ENCODE results near the gene IFI6.
"Not testable (repeated sequence)": the region's sequence is repeated elsewhere in the genome, so short reads cannot be mapped to it uniquely, and the experiment has no call there.

Gene IFI6, protein sequence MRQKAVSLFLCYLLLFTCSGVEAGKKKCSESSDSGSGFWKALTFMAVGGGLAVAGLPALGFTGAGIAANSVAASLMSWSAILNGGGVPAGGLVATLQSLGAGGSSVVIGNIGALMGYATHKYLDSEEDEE

GRCh38 chr1:27671964-27672749 lies at the start of gene IFI6:
TSS of gene IFI6 (minus strand) at chr1:27672192. CDS start at chr1:27669314, 2,878 bp downstream.
- in situ Hi-C loops (cut with MboI; ENCODE audit: low sequenced_read_pairs): no loop called here

DNA sequence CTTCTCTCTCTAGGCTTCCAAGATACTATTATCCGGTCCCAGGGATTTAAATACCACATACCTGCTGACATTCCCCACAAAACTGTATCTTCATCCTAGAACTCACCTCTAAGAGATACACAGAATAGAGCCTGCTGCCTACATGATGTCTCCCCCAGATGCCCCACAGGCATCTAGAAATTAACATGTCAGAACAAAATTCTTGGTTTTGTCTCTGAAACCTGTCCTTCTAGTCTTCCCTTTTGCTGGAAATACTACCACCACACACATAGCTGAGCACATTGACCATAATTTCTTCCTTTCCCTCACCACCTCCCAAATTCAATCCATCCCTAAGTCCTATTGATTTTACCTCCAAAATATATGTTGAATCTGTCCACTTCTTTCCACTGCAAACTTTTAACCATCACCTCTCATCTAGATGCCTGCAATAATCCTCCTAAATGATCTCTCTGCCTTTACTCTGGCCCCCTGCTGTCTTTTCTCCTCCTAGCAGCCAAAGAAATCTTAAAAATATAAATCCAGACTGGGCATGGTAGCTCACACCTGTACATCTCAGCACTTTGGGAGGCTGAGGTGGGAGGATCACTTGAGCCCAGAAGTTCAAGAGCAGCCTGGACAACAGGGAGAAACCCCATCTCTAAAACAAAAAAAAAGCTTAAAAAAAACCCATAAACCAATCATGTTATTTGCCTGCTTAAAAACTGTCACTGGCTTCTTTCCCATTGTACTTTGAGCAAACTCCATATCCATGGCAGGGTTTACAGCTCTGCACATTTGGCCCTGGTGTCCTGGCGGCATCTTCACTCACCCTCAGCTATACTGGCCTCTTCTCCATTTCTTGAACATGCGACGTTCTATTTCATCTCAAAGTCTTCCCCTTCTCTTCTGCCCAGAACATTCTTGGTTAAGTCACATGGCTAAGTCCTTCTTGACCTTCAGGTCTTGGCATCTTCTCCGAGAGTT lies 47.6 kb upstream of the IFI6 start:
- in situ Hi-C loops (cut with MboI; ENCODE audit: low sequenced_read_pairs): no loop called here

DNA sequence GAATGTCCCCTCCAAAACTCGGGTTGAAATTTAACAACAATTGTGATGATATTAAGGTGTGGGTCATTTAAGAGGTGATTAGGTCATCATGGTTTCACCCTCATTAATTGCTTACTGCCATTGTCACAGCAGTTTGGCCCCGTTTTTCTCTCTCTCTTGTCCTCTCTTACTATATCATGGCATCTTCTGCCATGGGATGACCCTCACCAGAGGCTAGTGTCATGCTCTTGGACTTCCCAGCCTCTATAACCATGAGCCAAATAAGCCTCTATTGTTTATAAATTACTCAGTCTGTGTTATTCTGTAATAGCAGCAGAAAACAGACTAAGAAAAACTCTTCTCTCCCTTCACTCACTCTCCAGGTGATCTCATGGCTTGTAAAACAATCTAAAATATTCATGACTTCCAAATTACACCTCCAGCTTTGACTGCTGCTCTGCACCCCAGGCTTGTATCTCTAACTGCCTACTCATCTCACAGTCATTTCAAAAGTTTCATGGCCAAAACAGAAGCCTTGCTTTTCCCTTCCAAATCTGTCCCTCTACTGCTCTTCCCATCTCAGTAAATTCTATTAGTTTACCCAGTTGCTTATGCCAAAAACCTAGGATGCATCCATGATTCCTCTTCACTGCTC lies 44.4 kb upstream of the IFI6 start:
- in situ Hi-C loops (cut with MboI; ENCODE audit: low sequenced_read_pairs): no loop called here

DNA sequence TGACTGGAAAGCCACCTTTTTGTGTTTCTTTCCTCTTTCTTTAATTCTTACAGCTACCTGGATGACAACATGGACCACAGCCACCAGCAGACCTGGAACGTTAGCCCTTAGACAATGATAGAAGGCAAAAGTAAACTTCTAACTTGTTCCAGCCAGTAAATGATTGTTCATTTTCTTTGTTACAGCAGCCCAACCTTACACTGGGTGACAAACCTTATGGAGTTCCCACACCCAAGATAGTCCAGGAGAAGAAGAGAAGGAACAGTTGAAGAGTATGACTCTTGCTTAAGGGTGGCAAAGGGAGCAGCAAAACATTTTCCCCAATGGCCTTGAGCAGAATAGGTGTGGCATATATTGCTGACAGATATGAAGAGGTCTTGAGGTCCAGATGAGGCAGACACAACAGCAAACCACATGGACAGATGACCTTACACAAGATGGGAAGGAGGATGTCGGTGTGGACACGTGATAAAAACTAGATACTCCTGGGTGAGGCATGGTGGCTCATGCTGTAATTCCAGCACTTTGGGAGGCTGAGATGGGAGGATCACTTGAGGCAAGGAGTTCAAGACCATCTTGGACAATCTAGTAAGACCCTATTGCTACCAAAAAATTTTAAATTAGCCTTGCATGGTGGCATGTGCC lies 42.0 kb upstream of the IFI6 start:
- in situ Hi-C loops (cut with MboI; ENCODE audit: low sequenced_read_pairs): no loop called here

DNA sequence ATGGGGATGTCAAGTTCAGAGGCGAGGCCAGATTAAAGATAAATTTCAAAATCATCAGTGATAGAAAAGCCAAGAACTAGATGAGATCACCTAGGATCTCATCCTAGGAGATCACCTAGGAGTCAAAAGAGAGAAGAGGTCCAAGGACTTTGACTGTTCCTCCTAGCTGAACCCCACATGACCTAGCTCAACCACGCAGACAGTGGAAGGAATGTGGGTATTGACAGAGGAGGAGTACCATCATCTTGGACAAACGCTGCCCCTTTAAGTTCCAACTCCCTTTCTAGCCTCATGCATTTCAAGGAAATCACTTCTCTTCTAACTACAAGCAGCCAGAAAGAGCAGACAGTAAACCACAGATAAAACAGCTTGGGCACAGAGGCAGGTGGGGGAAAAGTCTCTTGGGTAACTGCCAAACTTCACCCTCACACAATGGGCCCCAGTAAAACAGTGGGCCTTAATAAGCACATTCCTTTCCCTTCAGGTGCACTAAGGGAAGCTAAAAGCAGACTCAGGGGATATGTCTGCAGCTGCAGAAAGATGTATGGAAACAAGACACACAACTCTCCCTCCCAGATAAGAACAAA lies 41.2 kb upstream of the IFI6 start:
- in situ Hi-C loops (cut with MboI; ENCODE audit: low sequenced_read_pairs): no loop called here

- in situ Hi-C loops (cut with MboI; ENCODE audit: low sequenced_read_pairs): no loop called here
Measured at GRCh38 chr1:27710574-27710973, 38.6 kb upstream of the IFI6 start.

DNA sequence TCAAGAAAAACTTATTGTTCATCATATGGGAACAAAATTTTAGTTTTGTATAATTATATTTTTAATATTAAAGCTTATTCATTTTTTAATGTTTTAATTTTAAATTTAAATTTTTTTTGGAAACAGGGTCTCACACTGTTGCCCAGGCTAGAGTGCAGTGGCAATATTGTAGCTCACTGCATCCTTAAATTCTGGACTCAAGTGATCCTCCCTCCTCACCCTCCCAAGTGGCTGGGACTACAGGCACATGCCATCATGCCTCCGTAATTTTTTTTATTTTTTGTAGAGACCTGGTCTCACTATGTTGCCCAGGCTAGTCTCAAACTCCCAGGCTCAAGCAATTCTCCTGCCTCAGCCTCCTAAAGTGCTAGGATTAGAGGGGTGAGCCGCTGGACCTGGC lies 33.6 kb upstream of the IFI6 start:
- in situ Hi-C loops (cut with MboI; ENCODE audit: low sequenced_read_pairs): no loop called here

DNA sequence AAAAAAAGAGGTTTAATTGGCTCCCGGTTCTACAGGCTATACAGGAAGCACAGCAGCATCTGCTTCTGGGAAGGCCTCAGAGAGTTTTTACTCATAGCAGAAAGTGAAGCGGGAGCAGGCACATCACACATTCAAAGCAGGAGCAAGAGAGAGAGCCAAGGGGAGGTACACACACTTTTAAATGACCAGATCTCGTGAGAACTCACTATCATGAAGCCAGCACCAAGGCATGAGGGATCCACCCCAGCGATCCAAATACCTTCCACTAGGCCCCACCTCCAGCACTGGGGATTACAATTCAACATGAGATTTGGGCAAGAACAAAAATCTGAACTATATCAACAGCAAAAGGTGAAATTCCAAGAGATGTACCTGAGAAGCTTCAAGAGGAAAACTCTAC lies 33.0 kb upstream of the IFI6 start:
- in situ Hi-C loops (cut with MboI; ENCODE audit: low sequenced_read_pairs): no loop called here

DNA sequence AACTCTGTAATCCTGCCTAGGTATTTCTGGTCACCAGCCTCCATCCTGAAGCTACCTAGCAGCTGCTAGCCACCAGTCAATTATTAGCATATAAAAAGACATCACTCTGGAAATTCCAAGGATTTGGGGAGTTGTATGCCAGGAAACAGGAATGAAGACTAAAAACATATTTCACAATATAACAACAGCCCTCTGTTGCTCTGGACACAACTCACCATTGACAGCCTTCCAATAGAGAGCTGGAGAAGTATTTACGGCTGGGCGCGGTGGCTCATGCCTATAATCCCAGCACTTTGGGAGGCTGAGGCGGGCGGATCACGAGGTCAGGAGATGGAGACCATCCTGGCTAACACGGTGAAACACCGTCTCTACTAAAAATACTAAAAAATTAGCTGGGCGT lies 24.8 kb upstream of the IFI6 start:
- in situ Hi-C loops (cut with MboI; ENCODE audit: low sequenced_read_pairs): not testable (repeated sequence)

- in situ Hi-C loops (cut with MboI; ENCODE audit: low sequenced_read_pairs): no loop called here
Measured at GRCh38 chr1:27690183-27690582, 18.2 kb upstream of the IFI6 start.

DNA sequence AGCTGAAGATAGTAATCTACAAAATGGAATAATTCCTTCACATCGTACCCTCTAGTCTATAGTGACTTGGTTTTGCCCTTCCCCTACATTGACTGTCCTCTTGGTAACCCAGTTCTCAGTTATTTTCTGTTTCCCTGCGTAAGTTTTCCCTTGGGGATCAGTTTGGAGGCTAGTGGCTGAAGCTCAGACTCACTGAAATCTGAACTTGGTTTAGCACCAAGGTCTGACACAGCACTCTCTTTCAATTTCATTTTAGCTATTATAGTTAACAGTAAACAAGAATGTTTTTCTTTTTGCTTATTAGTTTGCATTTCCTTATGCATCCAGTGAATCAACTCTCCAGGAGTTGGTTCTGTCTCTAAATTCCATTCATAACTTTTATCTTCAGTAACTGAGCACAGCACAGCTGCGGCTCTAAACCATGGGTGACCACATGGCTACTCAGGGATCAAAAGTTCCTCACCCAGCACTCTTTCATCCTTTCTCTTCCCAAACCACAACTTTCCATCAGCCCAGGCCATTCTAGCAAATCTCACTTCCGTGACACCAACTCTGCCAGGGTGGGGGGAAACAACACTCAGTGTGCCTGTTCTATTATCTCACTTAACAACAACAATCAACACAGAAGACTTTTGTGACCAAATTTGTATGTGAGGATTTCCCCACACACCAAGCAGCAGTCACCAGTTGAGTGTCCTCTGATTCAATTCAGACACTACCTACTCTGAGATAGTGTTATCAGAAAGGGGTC lies 17.6 kb upstream of the IFI6 start:
- in situ Hi-C loops (cut with MboI; ENCODE audit: low sequenced_read_pairs): no loop called here

DNA sequence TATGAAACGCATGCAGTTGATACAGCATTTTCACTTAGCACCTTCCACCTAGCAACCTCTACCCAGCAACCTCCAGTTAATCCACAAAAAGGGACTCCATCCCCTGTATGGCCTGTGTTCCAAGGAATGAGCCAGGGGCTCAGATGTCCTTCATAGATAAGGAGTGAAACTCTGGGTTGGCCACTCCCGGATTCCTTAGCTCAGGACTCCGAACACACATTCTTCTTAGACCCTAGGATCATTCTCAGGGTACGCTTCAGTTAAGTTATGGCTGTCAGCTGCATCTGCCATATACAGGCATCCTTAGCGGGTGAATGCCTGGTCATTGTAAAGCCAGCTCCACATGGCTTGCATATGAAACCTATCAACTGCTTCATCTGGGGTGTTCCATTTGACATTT lies 15.9 kb upstream of the IFI6 start:
- in situ Hi-C loops (cut with MboI; ENCODE audit: low sequenced_read_pairs): no loop called here

DNA sequence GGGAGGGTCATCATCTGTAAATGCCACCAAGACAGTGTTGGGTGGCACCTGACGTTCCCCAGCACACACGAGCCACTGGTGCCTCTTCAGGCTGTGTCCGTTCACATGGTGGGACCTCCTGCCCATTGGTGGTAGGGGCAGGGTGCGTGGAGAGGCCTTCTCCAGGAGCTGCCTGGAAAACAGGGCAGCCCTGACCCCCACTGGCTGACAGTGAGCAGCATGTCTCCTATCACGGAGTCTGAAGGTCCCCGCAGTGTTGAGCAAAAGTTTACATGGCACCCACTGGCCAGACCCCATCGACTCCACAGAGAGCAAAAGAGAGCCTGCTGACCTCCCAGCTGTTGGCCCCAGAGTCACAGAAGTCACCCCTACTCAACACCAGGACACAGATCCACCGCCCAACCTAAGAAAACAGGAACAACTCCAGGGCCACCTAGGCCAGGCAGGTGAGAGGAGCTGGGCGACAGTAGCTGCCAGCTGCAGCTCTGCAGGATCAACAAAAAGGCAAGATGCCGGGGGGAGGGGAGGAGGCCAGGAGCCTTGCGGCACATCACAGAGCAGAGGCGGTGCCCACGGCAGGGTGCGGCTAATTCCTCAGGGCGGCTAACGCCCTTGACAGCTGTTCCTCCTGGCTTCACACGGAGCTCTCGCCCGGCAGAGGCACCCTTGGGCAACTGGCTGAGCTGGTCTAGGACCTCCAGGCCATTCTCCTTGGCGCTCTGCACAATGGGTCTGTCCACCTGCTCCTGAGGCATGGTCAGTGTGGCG lies 14.4 kb upstream of the IFI6 start:
- in situ Hi-C loops (cut with MboI; ENCODE audit: low sequenced_read_pairs): no loop called here

GRCh38 chr1:27684176-27684575 lies 12.2 kb upstream of the IFI6 start:
- in situ Hi-C loops (cut with MboI; ENCODE audit: low sequenced_read_pairs): no loop called here

DNA sequence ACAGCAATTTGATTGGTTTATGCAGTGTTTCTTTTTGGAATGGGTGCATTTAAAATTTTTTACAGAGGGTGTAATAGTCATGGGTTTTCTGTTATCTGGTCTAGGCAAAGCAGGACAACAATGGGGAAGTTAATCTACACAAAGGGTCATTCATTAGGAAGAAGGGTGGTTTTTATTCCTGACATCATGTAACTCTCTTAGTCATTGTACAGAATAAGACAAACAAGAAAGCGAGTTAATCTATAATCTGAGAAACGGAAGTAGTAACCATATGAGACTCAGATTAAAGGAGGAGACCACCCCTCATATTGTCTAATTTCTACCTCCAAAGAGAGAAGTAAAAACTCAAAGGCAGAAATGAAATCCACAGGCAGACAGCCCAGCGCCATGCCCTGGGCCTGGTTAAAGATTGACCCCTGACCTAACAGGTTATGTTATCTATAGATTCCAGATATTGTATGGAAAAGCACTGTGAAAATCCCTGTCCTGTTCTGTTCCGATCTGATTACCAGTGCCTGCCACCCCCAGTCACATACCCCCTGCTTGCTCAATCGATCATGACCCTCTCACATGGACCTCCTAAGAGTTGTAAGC lies 10.5 kb upstream of the IFI6 start:
- in situ Hi-C loops (cut with MboI; ENCODE audit: low sequenced_read_pairs): no loop called here

DNA sequence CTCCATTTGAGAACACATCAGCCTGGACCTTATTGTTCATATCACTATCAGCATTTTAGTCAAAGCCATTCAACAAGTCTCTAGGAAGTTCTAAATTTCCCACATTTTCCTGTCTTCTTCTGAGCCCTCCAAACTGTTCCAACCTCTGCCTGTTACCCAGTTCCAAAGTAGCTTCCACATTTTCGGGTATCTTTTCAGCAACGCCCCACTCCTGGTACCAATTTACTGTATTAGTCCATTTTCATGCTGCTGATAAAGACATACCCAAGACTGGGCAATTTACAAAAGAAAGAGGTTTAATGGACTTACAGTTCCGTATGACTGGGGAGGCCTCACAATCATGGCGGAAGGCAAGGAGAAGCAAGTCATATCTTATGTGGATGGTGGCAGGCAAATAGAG lies 9.6 kb upstream of the IFI6 start:
- in situ Hi-C loops (cut with MboI; ENCODE audit: low sequenced_read_pairs): not testable (repeated sequence)

DNA sequence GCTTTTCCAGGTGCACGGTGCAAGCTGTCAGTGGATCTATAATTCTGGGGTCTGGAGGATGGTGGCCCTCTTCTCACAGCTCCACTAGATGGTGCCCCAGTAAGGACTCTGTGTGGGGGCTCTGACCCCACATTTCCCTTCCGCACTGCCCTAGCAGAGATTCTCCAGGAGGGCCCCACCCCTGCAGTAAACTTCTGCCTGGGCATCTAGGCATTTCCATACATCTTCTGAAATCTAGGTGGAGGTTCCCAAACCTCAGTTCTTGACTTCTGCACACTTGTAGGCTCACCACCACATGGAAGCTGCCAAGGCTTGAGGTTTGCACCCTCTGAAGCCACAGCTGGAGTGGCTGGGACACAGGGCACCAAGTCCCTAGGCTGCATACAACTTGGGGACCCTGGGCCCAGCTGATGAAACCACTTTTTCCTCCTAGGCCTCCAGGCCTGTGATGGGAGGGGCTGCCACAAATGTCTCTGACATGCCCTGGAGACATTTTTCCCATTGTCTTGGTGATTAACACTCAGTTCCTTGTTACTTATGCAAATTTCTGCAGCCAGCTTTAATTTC lies 8.3 kb upstream of the IFI6 start:
- in situ Hi-C loops (cut with MboI; ENCODE audit: low sequenced_read_pairs): not testable (repeated sequence)

- in situ Hi-C loops (cut with MboI; ENCODE audit: low sequenced_read_pairs): no loop called here
Measured at GRCh38 chr1:27678747-27679146, 6.8 kb upstream of the IFI6 start.
